Measurements from ENCODE around the gene CALHM2. TPM values are rescaled to one million over a fixed set of nuclear protein-coding genes. Genes with fewer than 3 reads are reported as not detected.

Gene CALHM2
- total and polyA plus RNA-seq, 12 donors, result 3.8 to 56.8 (median 34.9) TPM

GRCh38 chr10:103470761-103471653 lies 18.8 kb upstream of the CALHM2 start:
- DNase-seq, result no peak
- peak overlapping the region in 1 of 5 donors; percentile 47 for H3K27ac ChIP-seq
- TF ChIP-seq CTCF (IDR thresholded peaks at IDR 0.05) (no peak), POLR2A (IDR thresholded peaks at IDR 0.05) (no peak)

GRCh38 chr10:103469201-103469600 lies 17.0 kb upstream of the CALHM2 start:
- intact Hi-C loops (cut with DNase I), result no loop called here
- no peaks in the 10 kb centered on the region for H3K36me3 ChIP-seq (replicated peaks in 1 of 2)
- 64 to 71% (median 67%) methylated on average over 5 of the region's 5 CpGs for WGBS, 4 donors
- no peak overlapping the region for H3K27ac ChIP-seq
- no peak for TF ChIP-seq POLR2A (IDR thresholded peaks at IDR 0.05)
- no peaks in the 10 kb centered on the region for H3K27me3 ChIP-seq
- no peak overlapping the region for H3K4me3 ChIP-seq
- no peaks in the 10 kb centered on the region for H3K9me3 ChIP-seq (replicated peaks in 1 of 3)
- DNase-seq, result no peak
- H3K4me1 ChIP-seq (replicated peaks in 1 of 2), result no peaks in the 10 kb centered on the region

More at GRCh38 chr10:103470761-103471653, 18.8 kb upstream of the CALHM2 start:
- no peaks in the 10 kb centered on the region for H3K27me3 ChIP-seq
- H3K36me3 ChIP-seq (replicated peaks in 1 of 2), result no peaks in the 10 kb centered on the region
- no peaks in the 10 kb centered on the region for H3K4me1 ChIP-seq (replicated peaks in 1 of 2)
- intact Hi-C loops (cut with DNase I), result no loop called here
- H3K9me3 ChIP-seq (replicated peaks in 1 of 3), result no peaks in the 10 kb centered on the region
- H3K4me3 ChIP-seq, result no peak overlapping the region
- 61 to 74% (median 70%) methylated on average over 12 to 14 of the region's 14 CpGs for WGBS, 4 donors

GRCh38 chr10:103467406-103467805 lies 15.2 kb upstream of the CALHM2 start:
- intact Hi-C loops (cut with DNase I), result no loop called here
- WGBS, 4 donors, result 89 to 92% (median 91%) methylated on average over 7 of the region's 7 CpGs

GRCh38 chr10:103466734-103467133 lies 14.6 kb upstream of the CALHM2 start:
- no peaks in the 10 kb centered on the region for H3K27me3 ChIP-seq
- H3K36me3 ChIP-seq (replicated peaks in 1 of 2), result no peaks in the 10 kb centered on the region
- no peak for TF ChIP-seq CTCF (IDR thresholded peaks at IDR 0.05)
- no peak for TF ChIP-seq POLR2A (IDR thresholded peaks at IDR 0.05)
- no peaks in the 10 kb centered on the region for H3K4me1 ChIP-seq (replicated peaks in 1 of 2)
- intact Hi-C loops (cut with DNase I), result no loop called here
- DNase-seq, result no peak
- H3K4me3 ChIP-seq, result no peak overlapping the region
- WGBS, 4 donors, result 81 to 94% (median 90%) methylated on average over 3 of the region's 3 CpGs
- no peaks in the 10 kb centered on the region for H3K9me3 ChIP-seq (replicated peaks in 1 of 3)
- H3K27ac ChIP-seq, result no peak overlapping the region

More at GRCh38 chr10:103467406-103467805, 15.2 kb upstream of the CALHM2 start:
- H3K36me3 ChIP-seq (replicated peaks in 1 of 2), result no peaks in the 10 kb centered on the region
- no peak overlapping the region for H3K4me3 ChIP-seq
- no peak overlapping the region for H3K27ac ChIP-seq
- no peaks in the 10 kb centered on the region for H3K4me1 ChIP-seq (replicated peaks in 1 of 2)
- TF ChIP-seq CTCF (IDR thresholded peaks at IDR 0.05) (no peak), POLR2A (IDR thresholded peaks at IDR 0.05) (no peak)
- no peak for DNase-seq
- no peaks in the 10 kb centered on the region for H3K9me3 ChIP-seq (replicated peaks in 1 of 3)
- H3K27me3 ChIP-seq, result no peaks in the 10 kb centered on the region
